Measurements from ENCODE around the gene SH2D1B. TPM values are rescaled to one million over a fixed set of nuclear protein-coding genes. Genes with fewer than 3 reads are reported as not detected.

Gene SH2D1B
- total and polyA plus RNA-seq, 2 donors (not counting 1 experiment from before 2014, with no cell fraction given), result 0.15 TPM

- Histone ChIP-seq H3K4me1 (ENCODE audit: control insufficient read depth in 2 of 2, insufficient read depth in 2 of 2, low read length in 2 of 2) (no peaks in the 10 kb centered on the region), H3K36me3 (replicated peaks in 1 of 2; ENCODE audit: control extremely low read depth in 1 of 2, control insufficient read depth in 1 of 2, extremely low read depth in 1 of 2, insufficient read depth in 2 of 2, low read length in 1 of 2) (no peaks in the 10 kb centered on the region), H3K9me3 (ENCODE audit: control extremely low read depth in 1 of 3, control insufficient read depth in 2 of 3, insufficient read depth in 1 of 3, low read length in 2 of 3) (no peaks in the 10 kb centered on the region), H3K79me2 (ENCODE audit: control insufficient read depth, insufficient read depth, low read length) (no peaks in the 10 kb centered on the region), H4K20me1 (ENCODE audit: control insufficient read depth, insufficient read depth, low read length, poor library complexity, severe bottlenecking) (no peaks in the 10 kb centered on the region), H3K4me2 (replicated peaks; ENCODE audit: low read depth, low read length, poor library complexity, severe bottlenecking) (no peak overlapping the region), H3K9ac (ENCODE audit: low read length) (no peak overlapping the region), H3K27me3 (replicated peaks in 1 of 4; ENCODE audit: control extremely low read depth in 1 of 4, control insufficient read depth in 3 of 4, insufficient read depth in 4 of 4, low read length in 3 of 4) (no peaks in the 10 kb centered on the region), H3K27ac (ENCODE audit: low read length in 2 of 2) (no peak overlapping the region), H2AFZ (ENCODE audit: insufficient read depth, low read depth, low read length, poor library complexity, severe bottlenecking) (no peak overlapping the region), H3K4me3 (ENCODE audit: control extremely low read depth in 1 of 5, extremely low read depth in 1 of 5, insufficient read depth in 1 of 5, low read depth in 2 of 5, low read length in 4 of 5) (no peak overlapping the region)
- intact Hi-C loops (cut with micrococcal nuclease), result no loop called here
- WGBS (ENCODE audit: insufficient coverage), result 95% methylated on average over 36 of the region's 36 CpGs
- no peak for DNase-seq
- no peak overlapping the region for H3K4me3 Mint-ChIP-seq
- ChIA-PET POLR2A (no interaction called here), CTCF (no interaction called here)
- peaks cover 18% of the 10 kb centered on the region for H3K27me3 Mint-ChIP-seq
- H3K27ac Mint-ChIP-seq, result no peak overlapping the region
- H3K4me1 Mint-ChIP-seq, result no peaks in the 10 kb centered on the region
- no peak for TF ChIP-seq EZH2 (IDR thresholded peaks at IDR 0.05; ENCODE audit: borderline replicate concordance, insufficient read depth, low read depth, low read length, poor library complexity, severe bottlenecking)
- TF ChIP-seq CTCF (IDR thresholded peaks at IDR 0.05), result no peak
- no peak for ATAC-seq (ENCODE audit: low read depth)
- H3K9me3 Mint-ChIP-seq (ENCODE audit: insufficient read depth), result no peaks in the 10 kb centered on the region
Observed at GRCh38 chr1:162367073-162367472, 44.9 kb downstream of the SH2D1B start.

GRCh38 chr1:162366671-162367070 is 45.3 kb downstream of the SH2D1B start:
- Mint-ChIP-seq H3K9me3 (ENCODE audit: insufficient read depth) (no peaks in the 10 kb centered on the region), H3K4me1 (peaks cover 3% of the 10 kb centered on the region), H3K27ac (no peak overlapping the region), H3K4me3 (no peak overlapping the region), H3K27me3 (peaks cover 18% of the 10 kb centered on the region)
- CTCF ChIA-PET, result no interaction called here
- intact Hi-C loops (cut with micrococcal nuclease), result no loop called here
- Histone ChIP-seq H3K9ac (ENCODE audit: low read length) (no peak overlapping the region), H3K27ac (ENCODE audit: low read length in 2 of 2) (no peak overlapping the region), H4K20me1 (ENCODE audit: control insufficient read depth, insufficient read depth, low read length, poor library complexity, severe bottlenecking) (no peaks in the 10 kb centered on the region), H3K9me3 (ENCODE audit: control extremely low read depth in 1 of 3, control insufficient read depth in 2 of 3, insufficient read depth in 1 of 3, low read length in 2 of 3) (no peaks in the 10 kb centered on the region), H3K36me3 (replicated peaks in 1 of 2; ENCODE audit: control extremely low read depth in 1 of 2, control insufficient read depth in 1 of 2, extremely low read depth in 1 of 2, insufficient read depth in 2 of 2, low read length in 1 of 2) (no peaks in the 10 kb centered on the region), H3K4me1 (ENCODE audit: control insufficient read depth in 2 of 2, insufficient read depth in 2 of 2, low read length in 2 of 2) (no peaks in the 10 kb centered on the region), H3K27me3 (replicated peaks in 1 of 4; ENCODE audit: control extremely low read depth in 1 of 4, control insufficient read depth in 3 of 4, insufficient read depth in 4 of 4, low read length in 3 of 4) (no peaks in the 10 kb centered on the region), H3K4me2 (replicated peaks; ENCODE audit: low read depth, low read length, poor library complexity, severe bottlenecking) (no peak overlapping the region), H3K4me3 (ENCODE audit: control extremely low read depth in 1 of 5, extremely low read depth in 1 of 5, insufficient read depth in 1 of 5, low read depth in 2 of 5, low read length in 4 of 5) (no peak overlapping the region), H3K79me2 (ENCODE audit: control insufficient read depth, insufficient read depth, low read length) (no peaks in the 10 kb centered on the region), H2AFZ (ENCODE audit: insufficient read depth, low read depth, low read length, poor library complexity, severe bottlenecking) (no peak overlapping the region)
- 98% methylated on average over 5 of the region's 9 CpGs for WGBS (ENCODE audit: insufficient coverage)
- POLR2A ChIA-PET, result no interaction called here
- no peak for DNase-seq
- no peak for TF ChIP-seq CTCF (IDR thresholded peaks at IDR 0.05)
- TF ChIP-seq EZH2 (IDR thresholded peaks at IDR 0.05; ENCODE audit: borderline replicate concordance, insufficient read depth, low read depth, low read length, poor library complexity, severe bottlenecking), result no peak
- ATAC-seq (ENCODE audit: low read depth), result no peak

Measured in B cell (primary cell).